Upper lobe of left lung (tissue), 6 donors: ENCODE measurements around the gene ENTR1. TPM values are rescaled to one million over a fixed set of nuclear protein-coding genes. Genes with fewer than 3 reads are reported as not detected.
"Not testable (repeated sequence)": the region's sequence is repeated elsewhere in the genome, so short reads cannot be mapped to it uniquely, and the experiment has no call there.

ENCODE experiments used
- ATAC-seq, 2 donors: fragments of 200-7000 bp; cut with Tn5 transposase; one replicate each; pipeline ENCODE4 v1.9.1; 2022; ENCODE audit warnings: mild to moderate bottlenecking in 2 of 2, moderate library complexity in 2 of 2; ENCODE audit not compliant: low FRiP score in 2 of 2
- DNase-seq, 2 donors: peaks; one replicate each; pipeline ENCODE4 v3.0.0-alpha.2; 2019 to 2020
- H3K27ac ChIP-seq, 4 donors: fragments of 200-600 bp; sonication (generic); one replicate each; pipeline ENCODE4 v1.5.1; 2016 to 2019
- H3K27me3 ChIP-seq, 4 donors: fragments of 200-600 bp; sonication (generic); one replicate each; pipeline ENCODE4 v1.5.1; 2017 to 2019
- H3K36me3 ChIP-seq, 4 donors: fragments of 200-600 bp; sonication (generic); one replicate each; pipeline ENCODE4 v1.5.1; 2016 to 2019
- H3K4me1 ChIP-seq, 4 donors: fragments of 200-600 bp; sonication (generic); one replicate each; pipeline ENCODE4 v1.5.1; 2018 to 2019
- H3K4me3 ChIP-seq, 4 donors: fragments of 200-600 bp; sonication (generic); one replicate each; pipeline ENCODE4 v1.5.1; 2017 to 2019; ENCODE audit warnings: mild to moderate bottlenecking in 2 of 4, moderate library complexity in 1 of 4
- H3K9me3 ChIP-seq, 4 donors: fragments of 200-600 bp; sonication (generic); one replicate each; pipeline ENCODE4 v1.5.1; 2018 to 2019
- EP300 ChIP-seq, 4 donors: sonication (generic); formaldehyde crosslinking; IDR thresholded peaks; one replicate each; pipeline ENCODE4 v1.5.1; 2017; ENCODE audit warnings: antibody characterized with exemption in 4 of 4, control low read depth in 2 of 4
- POLR2A ChIP-seq, 4 donors: fragments of 450-650 bp; IDR thresholded peaks; one replicate each; pipeline ENCODE4 v1.5.1; 2016 to 2017; ENCODE audit warnings: antibody characterized with exemption in 4 of 4, mild to moderate bottlenecking in 2 of 4
- POLR2AphosphoS5 ChIP-seq, 2 donors: sonication (generic); formaldehyde crosslinking; IDR thresholded peaks; one replicate each; pipeline ENCODE4 v1.5.1; 2017; ENCODE audit warnings: antibody characterized with exemption in 2 of 2
- WGBS, 2 donors: methylation state at CpG; one replicate each; pipeline ENCODE4 v1.1.5; 2017 to 2018; 5-methylcytosine and 5-hydroxymethylcytosine counted together
- total RNA-seq, 6 donors: library from RNA; depleted of rRNA in 4 of 6; stranded (reverse); fragments of >200 nt in 4 of 6; gene quantifications; one replicate each; pipeline versions ENCODE4 v1.1.0 to v1.2.1, GENCODE V29; 2016 to 2021
- TF ChIP-seq, protein P1 (sequence below), 6 experiments: fragments of 450-650 bp in 4 of 6; fragments of 200-600 bp in 2 of 6; sonication (generic) in 2 of 6; IDR thresholded peaks; one replicate each; pipeline ENCODE4 v1.5.1; 2016 to 2019; ENCODE audit warnings: antibody characterized with exemption in 6 of 6
- donor health status: DM: no; HTN: no; CAD: no; lungs with moderate emphysema.
- donor health status: DM: no; HTN: yes; CAD: no; lungs with severe emphysema.

The ENTR1 gene
- total RNA-seq, 6 donors from 2014 or later: 29.6 to 128 (median 40.0) TPM

DNA sequence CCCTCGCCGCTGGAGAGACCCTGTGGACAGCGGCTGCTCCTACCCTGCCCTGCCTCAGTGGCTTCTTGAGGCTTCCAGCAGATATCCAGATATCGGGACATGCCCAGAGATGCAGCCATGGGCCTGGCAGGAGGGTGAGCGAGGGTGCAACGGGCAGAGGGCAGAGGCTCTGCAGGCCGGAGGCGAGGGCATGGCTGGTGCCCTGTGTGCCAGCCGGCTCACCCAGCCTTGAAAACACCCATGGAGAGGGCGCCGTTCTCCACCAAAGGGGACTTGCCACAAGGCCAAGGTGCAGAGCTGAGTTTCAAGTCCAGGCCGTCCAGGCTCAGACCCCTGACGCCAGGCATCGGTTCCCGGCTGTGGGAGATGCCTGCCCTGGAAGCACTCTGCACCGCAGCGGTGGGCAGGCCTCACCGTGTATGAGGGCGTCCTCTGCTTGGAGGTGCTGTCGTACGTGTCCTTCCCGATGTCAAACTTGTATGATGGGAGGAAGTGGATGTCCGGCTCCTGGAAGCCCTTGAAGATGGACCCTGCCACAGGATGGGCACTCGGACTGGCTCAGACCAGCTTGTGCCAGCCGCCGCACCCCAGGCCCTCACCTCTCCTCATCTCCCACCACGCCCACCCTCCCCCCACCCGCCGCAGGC lies 20.3 kb upstream of the ENTR1 start:
- Histone ChIP-seq H3K4me3 (no peak overlapping the region), H3K36me3 (peaks cover 0 to 49% (median 33%) of the 10 kb centered on the region in 4 donors), H3K27ac (no peak overlapping the region), H3K9me3 (no peaks in the 10 kb centered on the region), H3K27me3 (no peaks in the 10 kb centered on the region), H3K4me1 (no peaks in the 10 kb centered on the region)
- peak in 1 of 2 donors; percentile 62 for DNase-seq
- TF ChIP-seq POLR2AphosphoS5 (IDR thresholded peaks at IDR 0.05) (no peak), EP300 (IDR thresholded peaks at IDR 0.05) (no peak), POLR2A (IDR thresholded peaks at IDR 0.05) (no peak)
- TF ChIP-seq, protein P1, sequence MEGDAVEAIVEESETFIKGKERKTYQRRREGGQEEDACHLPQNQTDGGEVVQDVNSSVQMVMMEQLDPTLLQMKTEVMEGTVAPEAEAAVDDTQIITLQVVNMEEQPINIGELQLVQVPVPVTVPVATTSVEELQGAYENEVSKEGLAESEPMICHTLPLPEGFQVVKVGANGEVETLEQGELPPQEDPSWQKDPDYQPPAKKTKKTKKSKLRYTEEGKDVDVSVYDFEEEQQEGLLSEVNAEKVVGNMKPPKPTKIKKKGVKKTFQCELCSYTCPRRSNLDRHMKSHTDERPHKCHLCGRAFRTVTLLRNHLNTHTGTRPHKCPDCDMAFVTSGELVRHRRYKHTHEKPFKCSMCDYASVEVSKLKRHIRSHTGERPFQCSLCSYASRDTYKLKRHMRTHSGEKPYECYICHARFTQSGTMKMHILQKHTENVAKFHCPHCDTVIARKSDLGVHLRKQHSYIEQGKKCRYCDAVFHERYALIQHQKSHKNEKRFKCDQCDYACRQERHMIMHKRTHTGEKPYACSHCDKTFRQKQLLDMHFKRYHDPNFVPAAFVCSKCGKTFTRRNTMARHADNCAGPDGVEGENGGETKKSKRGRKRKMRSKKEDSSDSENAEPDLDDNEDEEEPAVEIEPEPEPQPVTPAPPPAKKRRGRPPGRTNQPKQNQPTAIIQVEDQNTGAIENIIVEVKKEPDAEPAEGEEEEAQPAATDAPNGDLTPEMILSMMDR (IDR thresholded peaks at IDR 0.05): no peak
- no peak for ATAC-seq
- WGBS, 2 donors: 96 to 100% methylated on average over 6 to 27 of the region's 29 CpGs

DNA sequence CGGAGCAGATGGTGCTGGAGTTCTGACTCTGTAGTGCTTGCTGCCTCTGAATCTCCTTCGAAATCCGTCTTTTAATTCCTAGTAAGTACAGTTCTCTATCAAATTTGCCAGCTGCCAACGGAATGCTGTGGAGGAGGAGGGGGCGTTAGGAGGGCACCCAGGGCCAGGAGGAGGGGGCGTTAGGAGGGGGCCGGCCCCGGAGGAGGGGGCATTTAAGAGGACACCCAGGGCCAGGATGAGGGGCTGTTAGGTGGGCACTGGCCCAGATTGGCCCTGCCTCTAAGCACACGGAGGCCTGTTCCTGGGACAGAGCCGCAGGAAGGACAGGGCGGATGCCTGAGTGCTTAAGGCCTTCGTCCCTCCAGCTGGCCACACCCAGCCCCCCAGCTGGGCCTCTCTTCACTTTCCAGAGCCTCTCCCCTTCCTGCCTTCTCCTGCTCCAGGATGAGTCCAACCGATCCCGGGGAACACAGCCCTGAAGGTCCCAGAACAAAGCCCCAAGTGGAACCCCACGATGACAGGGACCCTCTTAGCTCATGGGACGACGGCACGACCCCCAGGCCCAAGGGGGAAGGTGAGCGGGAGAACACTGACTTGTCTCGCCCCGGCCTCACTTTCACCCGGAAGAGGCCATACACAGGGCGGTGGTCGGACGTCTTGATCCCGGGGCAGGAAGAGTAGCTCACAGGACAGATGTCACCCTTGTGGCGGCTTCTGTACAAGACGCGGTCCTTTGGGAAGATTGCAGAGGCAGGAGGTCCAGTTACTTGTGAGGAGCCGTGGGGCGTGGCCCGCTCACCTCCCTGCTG lies 19.5 kb upstream of the ENTR1 start:
- H3K4me3 ChIP-seq: no peak overlapping the region
- H3K9me3 ChIP-seq: no peaks in the 10 kb centered on the region
- no peak for TF ChIP-seq POLR2AphosphoS5 (IDR thresholded peaks at IDR 0.05)
- TF ChIP-seq POLR2A (IDR thresholded peaks at IDR 0.05): no peak
- TF ChIP-seq, protein P1 (IDR thresholded peaks at IDR 0.05): no peak
- no peak for TF ChIP-seq EP300 (IDR thresholded peaks at IDR 0.05)
- H3K36me3 ChIP-seq: peaks cover 0 to 51% (median 34%) of the 10 kb centered on the region in 4 donors
- ATAC-seq: peak; percentile 5 to 15
- 82 to 84% methylated on average over 11 to 32 of the region's 32 CpGs for WGBS, 2 donors
- no peaks in the 10 kb centered on the region for H3K27me3 ChIP-seq
- no peaks in the 10 kb centered on the region for H3K4me1 ChIP-seq
- DNase-seq: no peak
- no peak overlapping the region for H3K27ac ChIP-seq

DNA sequence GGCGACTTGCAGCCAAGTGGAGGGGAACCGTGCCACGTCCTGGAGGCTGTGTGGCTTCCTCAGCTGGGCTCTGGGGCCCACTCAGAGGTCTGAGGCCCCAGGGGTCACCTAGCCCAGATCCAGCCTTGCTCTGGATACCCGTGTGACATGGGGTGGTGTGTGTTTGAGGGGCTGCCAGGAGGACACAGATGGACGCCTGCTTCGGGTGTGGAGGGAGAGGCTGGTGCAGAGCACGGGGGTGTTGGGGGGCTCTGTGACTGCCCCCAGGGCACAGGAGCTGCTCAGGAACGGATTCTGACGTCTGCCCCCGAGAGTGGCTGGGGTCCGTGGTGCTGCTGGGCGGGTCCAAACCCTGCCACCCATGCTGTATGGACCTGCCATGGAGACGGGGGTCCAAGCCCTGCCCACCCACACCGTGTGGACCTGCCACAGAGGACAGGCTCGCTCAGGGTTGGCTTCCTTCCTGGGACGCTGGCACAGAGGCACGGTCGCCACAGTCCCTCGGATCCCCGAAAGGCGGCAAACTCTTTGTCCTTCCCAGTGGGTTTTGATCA lies 18.7 kb upstream of the ENTR1 start:
- H3K9me3 ChIP-seq: no peaks in the 10 kb centered on the region
- peaks cover 0 to 58% (median 38%) of the 10 kb centered on the region in 4 donors for H3K36me3 ChIP-seq
- WGBS, 2 donors: 84 to 90% methylated on average over 4 to 21 of the region's 21 CpGs
- no peaks in the 10 kb centered on the region for H3K4me1 ChIP-seq
- H3K27me3 ChIP-seq: no peaks in the 10 kb centered on the region
- ATAC-seq: no peak
- no peak overlapping the region for H3K4me3 ChIP-seq
- DNase-seq: no peak
- no peak overlapping the region for H3K27ac ChIP-seq
- TF ChIP-seq POLR2A (IDR thresholded peaks at IDR 0.05): no peak
- TF ChIP-seq, protein P1 (IDR thresholded peaks at IDR 0.05): no peak
- no peak for TF ChIP-seq POLR2AphosphoS5 (IDR thresholded peaks at IDR 0.05)
- TF ChIP-seq EP300 (IDR thresholded peaks at IDR 0.05): no peak

- 89 to 96% methylated on average over 12 of the region's 12 CpGs for WGBS, 2 donors
- no peaks in the 10 kb centered on the region for H3K4me1 ChIP-seq
- H3K27me3 ChIP-seq: no peaks in the 10 kb centered on the region
- no peaks in the 10 kb centered on the region for H3K9me3 ChIP-seq
- no peak for TF ChIP-seq POLR2A (IDR thresholded peaks at IDR 0.05)
- TF ChIP-seq, protein P1 (IDR thresholded peaks at IDR 0.05): no peak
- no peak for TF ChIP-seq POLR2AphosphoS5 (IDR thresholded peaks at IDR 0.05)
- TF ChIP-seq EP300 (IDR thresholded peaks at IDR 0.05): no peak
- H3K4me3 ChIP-seq: no peak overlapping the region
- no peak overlapping the region for H3K27ac ChIP-seq
- peak in 1 of 2 donors; percentile 69 for DNase-seq
- no peak for ATAC-seq
- peaks cover 9 to 64% (median 52%) of the 10 kb centered on the region in 4 donors for H3K36me3 ChIP-seq
Observed at GRCh38 chr9:136426787-136427186, 16.4 kb upstream of the ENTR1 start.

DNA sequence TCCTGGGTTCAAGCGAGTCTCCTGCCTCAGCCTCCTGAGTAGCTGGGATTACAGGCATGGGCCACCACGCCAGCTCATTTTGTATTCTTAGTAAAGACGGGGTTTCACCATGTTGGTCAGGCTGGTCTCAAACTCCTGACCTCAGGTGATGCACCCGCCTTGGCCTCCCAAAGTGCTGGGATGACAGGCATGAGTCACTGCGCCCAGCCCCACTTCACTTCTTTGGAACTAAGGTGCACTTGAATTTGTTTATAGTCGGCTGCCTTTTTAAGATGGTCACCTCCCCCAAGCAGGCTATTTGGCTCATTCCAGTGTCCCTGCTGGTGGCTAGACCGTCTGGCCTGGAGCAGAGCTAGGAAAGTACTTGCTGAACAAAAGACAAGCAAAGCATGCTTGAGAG lies 15.0 kb upstream of the ENTR1 start:
- H3K27ac ChIP-seq, ATAC-seq, H3K4me1 ChIP-seq, H3K4me3 ChIP-seq, H3K9me3 ChIP-seq, H3K27me3 ChIP-seq: not testable (repeated sequence)
- 76 to 86% methylated on average over 7 of the region's 7 CpGs for WGBS, 2 donors
- DNase-seq: peak in 1 of 2 donors; percentile 9
- H3K36me3 ChIP-seq: peaks cover 14 to 70% (median 55%) of the 10 kb centered on the region in 4 donors
